Measurements from ENCODE around the gene TSSK6.

- TF ChIP-seq MAX (IDR thresholded peaks at IDR 0.05) = no peak
- TF ChIP-seq TAF1 (IDR thresholded peaks at IDR 0.05; ENCODE audit: low read depth) = no peak
- no peak for TF ChIP-seq FOXM1 (IDR thresholded peaks at IDR 0.05; ENCODE audit: borderline replicate concordance, low read depth)
- TF ChIP-seq EP300 (IDR thresholded peaks at IDR 0.05; ENCODE audit: borderline replicate concordance) = no peak
- TF ChIP-seq RAD21 (IDR thresholded peaks at IDR 0.05; ENCODE audit: low read depth) = no peak
- TF ChIP-seq EGR1 (IDR thresholded peaks at IDR 0.05) = no peak
These were observed at the start of gene TSSK6 for GRCh38 chr19:19514881-19515641.

Data from Ishikawa (cell line).